NT2/D1 (cell line): Measurements from ENCODE around the gene KRT76.

Source experiments
- YY1 ChIP-seq: IDR thresholded peaks from 2 replicates; pipeline ENCODE4 v1.6.1; 2011; ENCODE audit not compliant: insufficient read length, insufficient read depth
- ZNF274 ChIP-seq: IDR thresholded peaks from 2 replicates; pipeline ENCODE4 v1.6.1; 2011; ENCODE audit warnings: mild to moderate bottlenecking, low read depth, low read length

DNA sequence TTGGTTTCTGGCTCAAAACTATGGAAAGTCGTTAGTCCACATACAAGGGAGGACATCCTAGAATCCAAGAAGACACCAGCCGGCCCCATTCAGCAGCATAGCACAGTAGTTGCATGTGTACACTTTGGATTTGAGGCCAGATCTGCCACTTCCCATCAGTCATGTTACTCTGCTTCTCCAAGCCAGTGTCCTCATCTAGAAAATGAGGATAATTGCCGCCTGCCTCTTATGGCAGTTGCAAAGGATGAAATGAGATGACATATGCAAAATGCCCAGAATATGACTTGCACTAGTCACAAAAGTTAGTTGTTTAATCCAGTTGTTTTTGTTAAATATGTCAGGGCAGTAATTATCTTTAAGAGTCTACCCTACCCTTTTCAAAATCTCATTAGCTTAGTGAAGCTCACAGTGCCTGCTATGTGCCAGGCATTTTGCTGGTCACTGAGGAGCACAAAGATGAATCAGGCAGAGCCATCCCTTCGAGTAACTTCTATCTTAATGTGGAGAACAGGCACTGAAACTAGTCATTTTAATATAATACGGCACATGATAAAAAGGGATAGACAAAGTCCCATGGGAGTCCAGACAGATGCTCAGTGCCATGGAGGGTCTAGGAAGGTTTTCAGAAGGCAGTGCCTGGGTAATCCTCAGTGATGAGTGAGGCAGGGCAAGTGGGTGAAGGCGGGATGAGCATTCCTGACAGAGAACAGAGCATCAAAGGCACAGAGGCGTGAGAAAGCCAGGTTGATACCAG lies 6.6 kb upstream of the KRT76 start:
- no peak for TF ChIP-seq YY1
- no peak for TF ChIP-seq ZNF274
